HEK293 (cell line): ENCODE measurements around the gene PACRG.

ENCODE experiments used
- CTCF ChIP-seq: fragments of 450-650 bp; formaldehyde crosslinking; IDR thresholded peaks from 2 replicates; pipeline ENCODE4 v1.5.1; 2016; ENCODE audit warnings: missing biosample characterization, missing genetic modification characterization
- EGR2 ChIP-seq: fragments of 450-650 bp; formaldehyde crosslinking; IDR thresholded peaks from 2 replicates; pipeline ENCODE4 v1.5.1; 2016; ENCODE audit warnings: low read depth, missing biosample characterization, missing genetic modification characterization
- KLF1 ChIP-seq: fragments of 450-650 bp; formaldehyde crosslinking; IDR thresholded peaks from 2 replicates; pipeline ENCODE4 v1.5.1; 2016; ENCODE audit warnings: missing biosample characterization, missing genetic modification characterization
- REST ChIP-seq: fragments of 450-650 bp; formaldehyde crosslinking; IDR thresholded peaks from 2 replicates; pipeline ENCODE4 v1.5.1; 2016; ENCODE audit warnings: missing biosample characterization, missing genetic modification characterization
- YY2 ChIP-seq: fragments of 450-650 bp; formaldehyde crosslinking; IDR thresholded peaks from 2 replicates; pipeline ENCODE4 v1.5.1; 2016; ENCODE audit warnings: missing biosample characterization, missing genetic modification characterization
- ZBTB21 ChIP-seq: fragments of 450-650 bp; formaldehyde crosslinking; IDR thresholded peaks from 2 replicates; pipeline ENCODE4 v1.5.1; 2017; ENCODE audit warnings: missing biosample characterization, missing genetic modification characterization
- ZFP69B ChIP-seq: fragments of 450-650 bp; formaldehyde crosslinking; IDR thresholded peaks from 2 replicates; pipeline ENCODE4 v1.5.1; 2016; ENCODE audit warnings: missing biosample characterization, missing genetic modification characterization
- ZNF624 ChIP-seq: fragments of 450-650 bp; formaldehyde crosslinking; IDR thresholded peaks from 2 replicates; pipeline ENCODE4 v1.5.1; 2017; ENCODE audit warnings: missing biosample characterization, missing genetic modification characterization
- ZNF677 ChIP-seq: fragments of 450-650 bp; IDR thresholded peaks from 2 replicates; pipeline ENCODE4 v1.5.0; 2018; ENCODE audit warnings: missing biosample characterization, mild to moderate bottlenecking, missing genetic modification characterization, moderate library complexity

GRCh38 chr6:163053667-163054344 is 326.0 kb downstream of the PACRG start:
- no peak for TF ChIP-seq ZFP69B (tag by site-specific recombination)
- no peak for TF ChIP-seq EGR2 (tag by site-specific recombination)
- TF ChIP-seq CTCF (tag by site-specific recombination): no peak
- TF ChIP-seq KLF1: no peak
- no peak for TF ChIP-seq REST (tag by site-specific recombination)
- TF ChIP-seq ZNF677 (tag by site-specific recombination): no peak
- no peak for TF ChIP-seq ZBTB21
- no peak for TF ChIP-seq YY2 (tag by site-specific recombination)
- no peak for TF ChIP-seq ZNF624 (tag by site-specific recombination)
